Ammon's horn (tissue), 1 donor: ENCODE measurements around the gene TMEM164.
A peak's percentile ranks its signal among the peaks of the same experiment; 100 is the strongest.
"Not testable (repeated sequence)": the region's sequence is repeated elsewhere in the genome, so short reads cannot be mapped to it uniquely, and the experiment has no call there.

Experiments used
- DNase-seq: peaks from one replicate; pipeline ENCODE4 v3.0.0-alpha.2; 2016; ENCODE audit warnings: low spot score

TMEM164 gene

DNA sequence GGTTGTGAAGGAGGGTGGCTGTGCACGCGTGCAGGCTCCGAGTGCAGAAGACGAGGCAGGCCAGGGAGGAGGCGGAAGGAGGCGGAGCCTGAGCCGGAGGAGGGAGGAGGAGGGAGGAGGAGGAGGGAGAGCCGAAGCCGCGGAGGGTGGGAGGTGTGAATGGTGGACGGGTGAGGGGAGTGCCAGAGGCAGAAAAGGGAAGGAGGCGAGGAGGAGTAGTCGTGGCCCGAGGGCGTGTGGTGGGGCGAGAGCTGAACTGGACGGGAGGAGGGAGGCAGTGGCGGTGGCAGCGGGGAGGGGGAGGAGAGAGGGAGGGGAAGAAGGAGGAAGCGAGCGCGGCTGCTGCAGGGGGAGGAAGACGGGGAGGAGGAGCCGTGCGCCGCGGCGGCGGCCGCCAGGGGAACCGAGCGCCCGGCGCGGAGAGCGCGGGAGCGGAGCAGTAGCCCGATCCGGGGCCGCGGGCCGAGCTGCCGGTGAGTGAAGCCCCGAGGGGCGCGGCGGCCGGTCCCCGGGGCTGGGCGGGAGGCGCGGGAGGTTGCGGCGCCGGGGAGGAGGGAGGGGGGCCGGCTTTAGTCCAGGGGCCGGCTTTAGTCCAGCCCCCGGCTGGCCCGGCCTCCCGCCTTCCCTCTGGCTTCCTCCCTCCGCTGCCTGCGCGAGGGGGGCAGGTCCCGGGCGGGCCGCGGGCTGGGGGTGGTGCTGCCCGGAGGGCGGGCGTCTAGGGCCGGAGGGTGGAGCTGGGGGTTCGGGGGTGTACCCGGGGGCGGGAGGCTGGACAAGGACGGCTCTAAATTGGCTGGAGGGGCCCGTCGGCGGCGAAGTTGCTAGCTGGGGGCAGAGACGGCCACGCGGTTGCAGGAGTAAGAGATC, at the start of gene TMEM164:
Gene TMEM164 (plus strand): TSS at position 815 of the 867 bp plus-strand sequence. CDS start 661 bp downstream, outside the sequence.
- peak; percentile 84 for DNase-seq

DNA sequence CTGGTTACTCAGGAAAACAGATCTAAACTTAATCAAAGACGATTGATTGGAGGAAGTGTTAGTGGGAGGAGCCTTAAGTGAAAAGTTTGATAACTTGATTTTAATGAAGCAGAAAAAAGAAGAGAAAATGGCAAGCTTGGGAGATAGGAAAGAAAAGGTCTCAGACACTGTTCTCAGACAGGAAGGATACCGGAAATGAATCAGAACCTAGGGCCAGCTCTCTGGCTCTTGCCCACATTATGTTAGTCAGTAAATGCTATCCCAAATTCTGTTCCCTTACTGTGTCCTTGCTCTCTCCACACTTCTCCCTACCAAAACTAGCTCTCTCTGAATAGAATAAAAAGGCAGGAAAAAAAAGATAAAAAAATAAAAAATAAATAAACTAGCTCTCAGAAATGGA, 48.6 kb upstream of the TMEM164 start:
- no peak for DNase-seq

DNA sequence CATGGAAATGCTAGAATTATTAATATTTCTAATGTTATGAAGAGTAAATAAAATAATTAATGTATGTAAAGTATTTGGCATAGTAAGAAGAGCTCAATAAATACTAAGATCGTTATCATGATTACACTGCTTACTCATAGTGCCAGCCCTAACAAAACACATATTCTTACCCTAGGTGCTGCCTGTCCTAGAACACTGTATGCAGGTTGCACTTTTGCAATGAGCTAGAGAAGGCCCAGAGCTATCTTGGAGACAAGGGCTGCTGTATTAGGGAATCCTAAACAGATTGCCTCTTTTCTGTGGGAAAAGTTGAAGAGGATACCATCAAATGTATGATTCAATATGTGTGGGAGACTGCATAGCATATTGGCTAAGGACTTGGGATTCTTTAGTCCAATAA, 48.0 kb upstream of the TMEM164 start:
- no peak for DNase-seq

DNA sequence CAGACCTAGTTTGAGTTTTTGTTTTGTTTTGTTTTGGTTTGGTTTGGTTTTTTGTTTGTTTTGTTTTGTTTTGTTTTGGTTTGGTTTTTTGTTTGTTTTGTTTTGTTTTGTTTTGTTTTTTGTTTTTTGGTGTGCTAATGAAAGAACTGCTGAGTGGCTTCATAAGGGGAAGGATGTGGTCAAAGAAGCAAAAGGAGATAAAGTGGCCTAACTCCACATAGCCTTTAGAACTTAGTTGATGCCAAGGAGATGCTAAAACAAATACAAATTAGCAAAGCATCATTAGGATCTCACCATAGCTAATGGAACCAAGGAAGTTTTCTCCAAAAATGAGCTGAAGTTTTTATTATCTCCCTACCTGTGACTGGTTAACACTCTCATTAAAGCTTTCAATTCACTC, 44.6 kb upstream of the TMEM164 start:
- no peak for DNase-seq

DNA sequence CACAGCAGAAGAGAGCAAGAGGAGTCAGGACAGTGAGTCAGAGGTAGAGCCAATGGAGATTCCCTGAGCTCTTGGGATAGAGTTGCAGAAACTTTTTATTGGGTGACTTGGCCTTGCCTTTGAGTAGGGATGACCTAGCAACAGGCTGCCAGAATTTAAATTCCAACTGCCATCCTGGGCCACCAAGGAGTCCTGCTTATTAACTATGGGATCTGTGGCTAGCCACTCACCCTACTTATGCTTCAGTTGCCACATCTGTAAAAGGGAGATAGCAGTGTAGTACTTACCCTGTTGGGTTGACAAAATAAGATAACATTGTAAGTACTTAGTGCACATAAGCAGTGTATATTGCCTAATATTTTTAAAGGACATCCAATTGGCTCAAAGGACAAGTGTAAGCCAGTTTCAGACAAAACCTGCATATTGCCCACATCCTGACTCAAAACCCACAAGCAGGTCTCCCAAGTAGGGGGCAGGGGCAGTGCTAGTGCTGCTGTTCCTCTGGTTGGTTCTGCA, 43.5 kb upstream of the TMEM164 start:
- no peak for DNase-seq

DNA sequence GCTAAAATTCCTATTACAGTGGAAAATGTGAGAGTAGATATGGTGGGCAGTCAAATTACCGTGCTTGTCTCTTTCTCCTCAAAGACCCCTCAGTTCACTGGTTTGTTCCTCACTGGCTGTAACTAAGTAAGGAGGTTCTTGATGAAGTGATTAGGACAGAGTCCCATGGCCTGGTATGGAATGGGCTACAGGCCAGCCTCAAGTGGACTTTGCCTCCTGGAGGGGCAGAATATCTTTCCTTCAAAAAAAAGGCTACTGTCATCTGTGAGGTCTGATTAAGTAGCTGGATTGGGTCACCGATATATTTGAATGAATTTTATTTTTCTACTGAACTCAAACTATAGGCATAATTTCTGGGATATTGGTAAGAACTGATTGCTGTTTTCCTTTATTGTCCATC, 38.5 kb upstream of the TMEM164 start:
- DNase-seq = no peak

DNA sequence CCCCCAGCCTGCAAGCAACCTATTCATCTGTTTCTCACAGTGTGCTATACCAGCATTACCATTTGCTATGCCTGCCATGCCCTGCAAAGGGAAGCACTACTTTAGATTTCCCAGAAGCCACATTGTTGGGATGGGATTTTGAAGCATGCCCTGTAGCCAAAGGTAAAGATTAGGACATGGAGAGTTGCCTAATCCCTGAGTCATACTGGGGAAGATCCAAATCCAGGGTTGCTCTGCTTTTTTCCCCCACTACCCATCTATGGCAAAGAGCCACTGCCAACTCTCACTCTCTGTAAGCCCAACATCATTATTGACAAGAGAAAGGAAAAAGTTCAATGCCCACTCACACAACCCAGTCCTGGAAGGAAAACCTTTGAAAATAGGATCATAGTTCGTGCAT, 36.7 kb upstream of the TMEM164 start:
- no peak for DNase-seq

DNA sequence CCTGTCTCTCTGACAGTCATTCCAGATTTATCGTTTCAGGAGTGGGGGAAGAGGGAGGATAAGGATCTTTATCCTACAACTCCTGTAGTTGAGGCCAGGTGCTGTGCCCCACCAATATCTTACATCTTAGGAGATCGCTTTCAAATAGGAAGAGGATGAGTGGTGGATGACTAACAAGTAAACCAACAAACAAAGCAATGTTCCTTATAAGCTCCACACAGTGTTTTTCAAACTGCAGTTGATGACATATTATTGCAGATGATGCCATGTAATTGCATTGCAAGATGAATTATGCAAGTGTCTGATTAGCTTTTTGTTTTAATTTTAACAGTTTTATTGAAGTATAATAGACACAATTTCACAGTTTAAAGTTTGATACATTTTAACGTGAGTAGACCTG, 35.8 kb upstream of the TMEM164 start:
- no peak for DNase-seq

DNA sequence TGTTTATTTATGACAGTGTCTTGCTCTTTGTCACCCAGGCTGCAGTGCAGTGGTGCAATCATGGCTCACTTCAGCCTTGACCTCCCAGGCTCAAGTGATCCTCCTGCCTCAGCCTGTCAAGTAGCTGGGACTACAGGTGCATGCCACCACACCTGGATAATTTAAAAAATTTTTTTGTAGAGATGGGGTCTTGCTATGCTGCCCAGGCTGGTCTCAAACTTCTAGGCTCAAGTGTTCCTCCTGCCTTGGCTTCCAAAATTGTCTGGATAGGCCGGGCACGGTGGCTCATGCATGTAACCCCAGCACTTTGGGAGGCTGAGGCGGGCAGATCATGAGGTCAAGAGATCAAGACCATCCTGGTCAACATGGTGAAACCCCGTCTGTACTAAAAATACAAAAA, 32.1 kb upstream of the TMEM164 start:
- not testable (repeated sequence) for DNase-seq

DNA sequence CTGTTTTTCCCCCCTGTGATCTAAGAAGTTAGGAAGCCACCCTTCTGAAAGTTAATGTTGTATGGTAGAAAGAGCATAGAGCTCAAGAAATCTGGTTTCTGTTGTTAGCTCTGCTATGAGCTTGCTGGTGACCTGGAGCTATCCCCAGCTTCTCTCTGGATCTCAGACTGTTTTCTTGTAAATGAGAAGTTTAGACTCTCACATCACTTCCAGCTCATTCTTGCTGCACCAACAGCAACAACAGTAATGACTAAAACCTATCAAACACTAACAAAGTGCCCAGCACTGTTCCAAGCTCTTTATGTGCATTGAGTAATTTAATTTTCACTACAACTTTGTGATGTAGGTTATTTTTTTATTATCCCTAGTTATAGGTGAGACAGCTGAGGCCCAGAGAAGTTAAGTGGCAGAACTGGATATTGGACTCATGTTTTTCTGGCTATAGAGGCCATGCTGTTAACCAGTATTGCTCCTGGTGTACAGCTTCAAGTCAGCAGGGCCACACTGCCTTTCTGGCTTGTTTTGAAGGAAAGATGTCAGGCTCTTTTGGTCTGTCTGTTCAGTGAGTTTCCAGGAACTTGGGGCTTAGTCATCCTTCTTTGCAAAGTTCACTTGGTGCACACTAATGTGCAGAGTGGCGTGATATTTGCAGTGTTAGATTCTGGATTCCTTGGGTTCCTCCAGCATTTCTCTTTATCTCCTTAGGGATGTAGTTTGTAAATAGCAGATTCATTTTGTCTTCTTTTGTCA, 27.8 kb upstream of the TMEM164 start:
- no peak for DNase-seq

DNA sequence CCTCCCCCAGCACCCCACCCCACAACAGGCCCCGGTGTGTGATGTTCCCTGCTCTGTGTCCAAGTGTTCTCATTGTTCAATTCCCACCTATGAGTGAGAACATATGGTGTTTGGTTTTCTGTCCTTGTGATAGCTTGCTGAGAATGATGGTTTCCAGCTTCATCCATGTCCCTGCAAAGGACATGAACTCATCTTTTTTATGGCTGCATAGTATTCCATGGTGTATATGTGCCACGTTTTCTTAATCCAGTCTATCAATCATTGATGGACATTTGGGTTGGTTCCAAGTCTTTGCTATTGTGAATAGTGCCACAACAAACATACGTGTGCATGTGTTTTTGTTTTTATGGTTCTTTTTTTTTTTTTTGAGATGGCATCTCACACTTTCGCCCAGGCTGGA, 17.7 kb upstream of the TMEM164 start:
- not testable (repeated sequence) for DNase-seq

DNA sequence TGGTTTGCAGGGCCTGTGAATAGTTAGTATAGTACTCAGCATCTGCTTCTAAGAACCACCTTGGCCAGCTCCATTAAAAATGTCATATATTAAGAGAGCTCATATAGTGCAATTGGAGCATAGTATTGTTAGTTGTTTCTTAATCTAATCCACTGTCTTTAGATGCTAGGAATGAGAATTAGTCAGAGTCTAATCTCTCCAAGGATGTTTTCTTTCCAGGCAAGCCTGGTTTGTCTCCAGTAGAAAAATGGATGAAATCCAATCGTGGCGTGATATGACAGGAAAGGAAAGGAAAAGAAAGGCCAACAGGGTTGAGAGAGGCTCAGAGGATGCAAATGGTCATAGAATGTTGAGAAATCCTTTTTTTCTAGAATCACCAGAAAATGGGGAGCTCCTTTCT, 15.0 kb upstream of the TMEM164 start:
- no peak for DNase-seq

DNA sequence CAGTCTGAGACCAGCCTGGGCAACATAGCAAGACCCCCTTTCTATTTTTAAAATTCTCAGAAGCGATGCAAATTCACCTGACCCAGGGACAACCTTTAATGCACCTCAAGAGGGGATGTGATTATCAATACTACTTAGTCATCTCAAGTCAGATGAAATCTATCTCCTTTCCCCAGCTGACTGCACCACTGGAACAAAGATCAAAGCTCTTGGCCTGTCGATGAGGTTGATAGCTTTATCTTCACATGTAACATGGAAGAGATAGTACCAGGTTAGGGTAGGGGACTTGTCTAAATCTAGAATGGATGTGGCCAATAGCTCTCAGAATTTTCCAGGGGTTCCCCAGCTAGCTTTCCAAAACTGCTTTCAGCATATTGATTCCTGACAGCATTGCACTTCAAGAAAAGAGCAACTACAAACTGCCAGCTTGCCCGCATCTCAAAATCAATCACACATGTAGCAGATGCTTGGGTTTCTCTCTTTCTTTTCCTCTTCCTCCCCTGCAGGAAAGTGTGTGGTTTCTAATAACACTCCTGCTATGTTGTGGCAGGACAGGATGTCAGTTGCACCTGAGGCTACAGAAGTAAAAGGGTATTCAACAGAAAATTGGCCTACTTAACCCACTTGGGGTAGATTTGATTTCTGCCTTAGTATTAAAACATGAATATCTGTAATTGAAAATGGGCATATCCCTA, 12.2 kb upstream of the TMEM164 start:
- DNase-seq = no peak

DNA sequence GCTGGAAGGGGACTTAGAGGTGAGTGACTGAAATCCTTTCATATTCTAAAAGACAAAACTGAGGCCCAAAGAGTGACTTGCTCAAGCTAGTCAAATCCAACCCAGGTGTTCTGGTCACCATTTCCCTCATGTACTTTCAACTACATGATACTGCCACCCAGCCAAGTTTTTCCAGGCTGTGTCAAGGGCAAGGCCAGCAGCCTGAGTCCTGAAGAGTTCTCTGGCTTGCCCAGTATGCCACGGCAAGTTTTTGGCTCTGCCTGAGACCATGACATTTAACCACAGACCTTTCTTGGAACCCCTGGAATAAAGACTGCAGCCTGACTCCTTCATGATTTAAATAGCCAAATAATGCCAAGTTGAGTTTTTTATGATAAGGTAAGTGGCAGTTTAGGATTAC, 10.7 kb upstream of the TMEM164 start:
- no peak for DNase-seq

DNA sequence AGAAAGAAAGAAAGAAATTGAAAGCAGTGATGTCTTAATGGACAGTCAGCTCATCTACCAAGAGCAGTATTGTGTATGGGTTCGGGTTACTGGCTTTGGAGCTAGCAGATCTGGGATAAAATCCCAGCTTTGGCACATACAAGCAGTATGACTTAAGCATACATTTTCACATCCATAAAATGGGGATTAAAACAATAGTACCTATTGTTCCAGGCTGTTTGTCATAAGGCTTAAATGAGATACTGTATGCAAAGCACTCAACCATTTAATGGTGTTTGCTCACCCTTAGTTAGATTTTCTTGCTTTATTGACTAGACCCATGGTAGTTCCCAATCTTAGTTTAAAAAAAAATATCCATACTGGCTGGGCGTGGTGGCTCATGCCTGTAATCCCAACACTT, 7.8 kb upstream of the TMEM164 start:
- no peak for DNase-seq

DNA sequence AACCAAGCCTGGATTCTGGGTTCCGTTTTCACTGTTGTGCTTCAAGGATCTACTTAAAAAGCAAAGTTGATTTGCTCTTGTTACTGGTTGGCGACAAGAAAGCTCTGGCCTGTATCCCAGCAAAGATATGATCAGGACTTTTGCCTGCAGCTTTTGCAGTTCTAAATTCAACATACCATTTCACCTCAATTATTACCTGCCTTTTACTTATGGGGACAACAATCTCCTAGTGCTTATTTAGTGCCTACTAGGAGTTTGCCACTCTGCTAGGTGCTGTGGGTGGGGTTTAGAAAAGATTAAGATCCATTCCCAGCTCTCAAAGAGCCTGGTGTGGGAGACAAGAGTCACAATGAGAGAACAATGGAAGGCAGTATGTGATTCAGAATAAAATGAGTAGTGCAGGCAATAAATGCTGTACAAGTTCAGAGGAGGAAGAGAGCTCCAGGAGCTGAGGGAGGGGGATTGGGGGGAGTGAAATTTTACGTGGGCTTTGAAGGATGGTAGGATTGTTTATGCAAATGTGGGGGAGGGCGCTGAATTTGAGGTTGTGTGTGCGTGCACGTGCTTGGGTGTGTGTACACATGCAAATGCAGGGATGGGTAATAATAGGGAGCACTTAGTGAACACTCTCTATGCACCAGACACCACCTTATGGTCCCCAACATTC, 5.0 kb upstream of the TMEM164 start:
- DNase-seq = no peak

DNA sequence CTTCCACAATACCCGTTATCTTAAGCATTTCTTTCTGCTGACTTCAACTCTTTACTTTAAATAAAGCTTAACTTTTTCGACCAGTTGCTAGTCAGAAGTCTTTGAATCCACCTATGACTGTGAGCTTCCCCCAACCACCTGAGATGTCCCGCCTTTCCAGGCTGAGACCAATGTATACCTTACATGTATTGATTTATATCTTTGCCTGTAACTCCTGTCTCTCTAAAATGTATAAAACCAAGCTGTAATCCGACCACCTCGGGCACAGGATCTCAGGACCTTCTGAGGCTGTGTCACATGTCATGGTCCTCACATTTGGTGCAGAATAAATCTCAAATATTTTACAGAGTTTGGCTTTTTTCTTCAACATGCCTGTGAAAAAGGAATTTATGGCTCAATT, 2.9 kb upstream of the TMEM164 start:
- no peak for DNase-seq

DNA sequence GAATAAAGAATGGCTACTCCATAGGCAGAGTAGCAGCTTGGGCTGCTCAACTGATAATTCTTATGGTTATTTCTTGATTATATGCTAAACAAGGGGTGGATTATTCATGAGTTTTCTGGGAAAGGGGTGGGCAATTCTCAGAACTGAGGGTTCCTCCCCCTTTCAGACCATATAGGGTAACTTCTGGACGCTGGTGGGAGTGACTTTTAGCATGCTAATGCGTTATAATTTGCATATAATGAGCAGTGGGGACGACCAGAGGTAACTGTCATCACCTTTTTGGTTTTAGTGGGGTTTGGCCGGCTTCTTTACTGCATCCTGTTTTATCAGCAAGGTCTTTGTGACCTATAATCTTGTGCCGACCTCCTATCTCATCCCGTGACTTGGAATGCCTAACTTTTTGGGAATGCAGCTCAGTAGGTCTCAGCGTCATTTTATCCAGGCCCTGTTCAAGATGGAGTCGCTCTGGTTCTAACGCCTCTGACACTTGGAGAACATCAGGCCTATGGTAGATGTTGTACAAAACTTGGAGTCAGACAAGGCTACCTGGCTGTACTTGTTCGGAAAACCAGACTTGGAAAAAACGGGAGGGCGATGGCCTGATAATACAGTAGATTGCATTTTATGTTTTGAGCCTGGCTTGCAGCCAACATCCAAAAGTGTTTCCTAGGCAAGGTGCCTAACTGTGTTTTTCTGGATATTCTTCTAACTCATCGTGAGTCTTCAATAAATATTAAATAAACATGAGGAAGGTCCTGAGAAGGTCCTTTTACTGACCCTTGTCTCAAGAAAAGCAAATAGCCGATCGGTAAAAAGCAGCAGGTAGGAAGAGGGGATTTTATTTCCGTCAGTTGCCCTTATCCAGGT, 1.8 kb upstream of the TMEM164 start:
- no peak for DNase-seq

DNA sequence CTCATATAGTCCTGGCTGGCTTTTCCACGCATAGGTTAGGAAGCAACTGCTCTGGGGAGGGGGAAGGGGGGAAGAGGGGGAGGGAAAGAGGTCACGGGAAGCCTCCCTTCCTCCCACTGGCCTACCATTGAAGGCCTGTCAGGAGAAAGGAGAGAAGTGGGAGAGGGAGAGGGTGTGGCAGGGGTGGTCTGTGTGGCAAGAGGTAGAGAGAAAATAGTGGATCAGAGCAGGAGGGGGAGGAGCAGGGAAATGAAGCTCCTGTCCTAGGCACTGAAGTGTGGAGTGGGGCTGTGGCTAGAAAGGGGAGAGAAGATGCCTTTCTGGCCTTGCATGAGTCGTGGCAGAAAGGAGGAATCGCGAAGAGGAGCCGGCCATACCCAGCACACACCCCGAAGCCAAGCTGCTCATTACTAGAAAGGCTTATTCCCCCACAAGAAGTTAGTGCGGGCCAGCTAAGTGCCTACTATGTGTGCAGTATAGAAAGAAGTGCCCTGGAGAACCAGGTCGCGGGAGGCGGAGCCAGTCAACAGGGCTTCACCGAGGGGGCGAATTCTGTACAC, 1.1 kb upstream of the TMEM164 start:
- DNase-seq = no peak
